Breast epithelium (tissue), 4 donors: Measurements from ENCODE around the gene PSG7. TPM values are rescaled to one million over a fixed set of nuclear protein-coding genes. Genes with fewer than 3 reads are reported as not detected.
"Not testable (repeated sequence)": the region's sequence is repeated elsewhere in the genome, so short reads cannot be mapped to it uniquely, and the experiment has no call there.

ENCODE experiments used
- DNase-seq, 2 donors: peaks; one replicate each; pipeline ENCODE4 v3.0.0-alpha.2; 2019; ENCODE audit warnings: low spot score in 2 of 2
- H3K27ac ChIP-seq, 2 donors: fragments of 200-600 bp; sonication (generic) in 1 of 2; one replicate each; pipeline ENCODE4 v1.5.1; 2016 to 2019; ENCODE audit warnings: mild to moderate bottlenecking in 1 of 2
- H3K27me3 ChIP-seq, 2 donors: fragments of 200-600 bp; sonication (generic) in 1 of 2; one replicate each; pipeline versions ENCODE4 v1.5.1 to v1.6.0; 2017 to 2019; ENCODE audit warnings: control low read depth in 1 of 2, mild to moderate bottlenecking in 1 of 2
- H3K36me3 ChIP-seq: fragments of 200-600 bp; one replicate; pipeline ENCODE4 v1.5.1; 2019
- H3K4me1 ChIP-seq, 2 donors: fragments of 200-600 bp; sonication (generic); one replicate each; pipeline ENCODE4 v1.5.1; 2016 to 2019; ENCODE audit warnings: control low read depth in 1 of 2
- H3K4me3 ChIP-seq, 3 donors: fragments of 200-600 bp; sonication (generic); 1 replicate in 2 of 3; 2 replicates in 1 of 3; pipeline ENCODE4 v1.5.1; 2016 to 2019; ENCODE audit warnings: mild to moderate bottlenecking in 3 of 3, moderate library complexity in 2 of 3
- H3K9me3 ChIP-seq, 2 donors: fragments of 200-600 bp; sonication (generic) in 1 of 2; one replicate each; pipeline ENCODE4 v1.5.1; 2016 to 2019; ENCODE audit warnings: control low read depth in 1 of 2
- intact Hi-C: fragments of 100-400 bp; cut with DNase I; formaldehyde crosslinking; loops from one replicate; pipeline ENCODE4 v1.15.1; 2023; ENCODE audit warnings: low total_unique reads
- total RNA-seq, 3 donors: library from RNA; depleted of rRNA; stranded (reverse); fragments of >200 nt; gene quantifications; one replicate each; pipeline ENCODE4 v1.1.0, GENCODE V29; 2016

PSG7 gene
- total RNA-seq, 3 donors from 2014 or later, result not detected

DNA sequence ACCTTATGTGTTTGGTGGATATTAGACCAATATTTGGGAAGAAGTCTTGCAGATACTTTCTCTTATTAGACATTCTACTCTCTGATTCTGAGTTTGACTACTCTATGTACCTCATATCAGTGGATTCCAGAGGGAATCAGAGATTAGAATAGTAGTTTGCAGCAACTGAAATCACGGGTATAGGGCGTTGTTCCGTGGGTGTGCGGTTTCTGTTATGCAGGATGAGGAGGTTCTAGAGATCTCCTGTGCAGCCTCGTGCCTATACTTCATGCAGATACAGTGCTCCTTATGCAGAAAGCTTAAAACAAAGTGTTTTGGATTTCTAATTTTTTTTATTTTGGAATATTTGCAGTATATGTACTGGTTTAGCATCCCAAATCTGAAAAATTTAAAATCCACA, 25.3 kb downstream of the PSG7 start:
- DNase-seq, H3K27me3 ChIP-seq, H3K27ac ChIP-seq, H3K9me3 ChIP-seq, H3K4me3 ChIP-seq, H3K4me1 ChIP-seq, H3K36me3 ChIP-seq, intact Hi-C loops: not testable (repeated sequence)

DNA sequence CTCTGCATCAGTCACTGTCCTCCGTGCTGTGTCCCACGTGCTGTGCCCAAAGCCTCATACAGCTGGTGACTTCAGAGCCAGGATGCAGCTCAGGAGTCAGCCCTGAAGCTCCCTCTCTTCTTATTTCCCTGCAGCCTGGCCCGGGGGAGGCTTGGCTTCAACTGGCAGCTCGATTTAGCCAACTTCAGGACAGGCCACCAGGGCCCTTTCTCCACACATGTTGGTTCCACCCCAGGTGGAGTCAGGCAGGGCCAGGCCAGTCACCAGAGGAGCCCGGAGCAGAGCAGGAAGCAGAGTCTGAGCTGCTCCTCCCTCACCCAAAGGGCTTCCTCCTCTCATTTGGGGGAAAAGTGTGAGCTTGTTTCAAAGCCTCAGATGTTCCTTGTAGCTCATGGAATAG, 30.8 kb downstream of the PSG7 start:
- H3K4me1 ChIP-seq, H3K36me3 ChIP-seq, intact Hi-C loops, H3K27ac ChIP-seq, DNase-seq, H3K27me3 ChIP-seq, H3K4me3 ChIP-seq, H3K9me3 ChIP-seq: not testable (repeated sequence)

DNA sequence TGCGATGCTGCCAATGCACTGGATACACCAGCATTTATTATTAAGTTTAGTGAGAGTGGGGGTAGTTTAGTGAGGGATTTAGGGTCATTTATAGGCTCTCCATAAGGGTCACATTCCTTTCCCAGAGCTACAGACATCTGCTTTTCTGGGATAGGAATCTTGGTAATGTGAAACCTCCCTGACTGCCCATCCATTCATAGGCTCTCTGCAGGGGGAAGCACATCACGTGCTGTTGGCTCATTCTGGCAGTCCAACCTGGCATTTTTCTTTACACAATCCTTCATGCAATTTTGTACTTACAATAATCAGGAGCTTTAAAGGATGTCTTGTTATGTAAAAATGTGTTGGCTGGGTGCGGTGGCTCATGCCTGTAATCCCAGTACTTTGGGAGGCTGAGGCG, 36.4 kb downstream of the PSG7 start:
- H3K4me3 ChIP-seq, H3K27ac ChIP-seq, H3K4me1 ChIP-seq, intact Hi-C loops, DNase-seq, H3K36me3 ChIP-seq, H3K9me3 ChIP-seq, H3K27me3 ChIP-seq: not testable (repeated sequence)

DNA sequence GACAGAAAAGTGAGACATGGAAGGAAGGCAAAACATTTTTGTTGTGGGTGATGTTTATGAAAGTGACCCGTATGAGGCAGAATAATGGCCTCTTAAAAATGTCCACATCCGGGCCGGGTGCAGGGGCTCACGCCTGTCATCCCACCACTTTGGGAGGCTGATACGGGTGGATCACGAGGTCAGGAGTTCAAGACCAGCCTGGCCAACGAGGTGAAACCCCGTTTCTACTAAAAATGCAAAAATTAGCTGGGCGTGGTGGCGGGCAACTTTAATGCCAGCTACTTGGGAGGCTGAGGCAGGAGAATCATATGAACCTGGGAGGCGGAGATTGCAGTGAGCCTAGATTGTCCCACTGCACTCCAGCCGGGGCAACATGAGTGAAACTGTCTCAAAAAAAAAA, 37.3 kb downstream of the PSG7 start:
- H3K4me3 ChIP-seq, H3K4me1 ChIP-seq, H3K9me3 ChIP-seq, H3K27me3 ChIP-seq, DNase-seq, H3K36me3 ChIP-seq, intact Hi-C loops, H3K27ac ChIP-seq: not testable (repeated sequence)

DNA sequence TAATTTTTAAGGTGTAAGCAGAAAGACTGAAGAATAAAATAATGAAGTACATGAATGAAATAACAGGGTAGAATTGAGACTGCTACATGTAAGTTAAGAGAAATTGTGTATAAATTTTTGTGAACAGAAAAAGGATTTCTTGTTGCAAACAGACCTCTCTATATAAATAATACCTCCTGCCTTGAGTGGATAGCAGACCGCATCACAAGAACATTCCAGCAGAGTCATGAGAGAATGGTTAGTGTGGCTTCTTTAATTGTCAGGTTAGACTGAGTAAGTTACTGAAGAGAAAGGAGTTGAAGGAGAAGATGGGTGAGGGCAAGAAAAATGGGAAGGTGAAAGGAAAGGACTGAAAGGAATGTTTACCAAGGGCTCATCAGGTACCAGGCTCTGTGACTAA, 37.9 kb downstream of the PSG7 start:
- H3K4me3 ChIP-seq, H3K27ac ChIP-seq, H3K36me3 ChIP-seq, H3K9me3 ChIP-seq, DNase-seq, H3K27me3 ChIP-seq, H3K4me1 ChIP-seq, intact Hi-C loops: not testable (repeated sequence)

DNA sequence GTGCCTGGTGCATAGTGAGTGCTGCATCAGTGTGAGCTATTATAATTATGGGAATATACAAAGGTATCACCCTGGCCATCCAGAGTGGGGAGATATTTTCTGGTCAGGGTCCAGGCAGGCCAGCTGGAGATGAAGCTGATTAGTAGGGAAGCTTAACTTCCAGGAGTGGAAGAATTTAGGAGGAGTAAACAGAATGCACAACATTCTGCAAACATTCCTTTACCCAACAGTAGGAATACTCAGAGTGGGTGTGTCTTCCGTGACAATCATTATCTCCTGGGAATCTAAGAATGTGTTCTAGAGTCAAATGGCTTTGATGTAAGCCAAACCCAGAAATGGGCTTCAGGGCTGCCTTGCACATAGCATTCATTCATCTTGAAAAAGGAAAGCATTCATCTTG, 38.4 kb downstream of the PSG7 start:
- H3K4me1 ChIP-seq, H3K36me3 ChIP-seq, H3K4me3 ChIP-seq, DNase-seq, H3K9me3 ChIP-seq, intact Hi-C loops, H3K27ac ChIP-seq, H3K27me3 ChIP-seq: not testable (repeated sequence)

DNA sequence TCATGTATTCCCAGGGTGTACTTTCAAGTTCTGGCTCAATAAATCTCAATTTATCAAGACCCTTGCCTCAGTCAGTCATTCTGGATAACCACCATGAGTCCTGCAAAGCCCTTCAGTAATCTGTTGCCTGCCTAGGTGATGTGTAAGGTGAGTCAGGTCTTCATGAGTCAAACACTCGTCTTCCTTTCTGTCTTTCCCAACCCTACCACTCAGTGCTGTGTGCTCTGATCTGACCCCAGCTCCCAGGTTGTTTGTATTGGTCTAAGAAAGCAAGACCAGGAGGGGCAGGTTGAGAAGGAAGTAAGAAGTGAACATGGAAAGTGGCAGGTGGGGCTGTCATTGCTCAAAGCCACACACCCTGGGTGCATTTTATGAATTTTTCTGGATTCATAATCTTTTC, 39.3 kb downstream of the PSG7 start:
- H3K4me3 ChIP-seq, H3K27me3 ChIP-seq, DNase-seq, H3K27ac ChIP-seq, H3K4me1 ChIP-seq, H3K9me3 ChIP-seq, H3K36me3 ChIP-seq, intact Hi-C loops: not testable (repeated sequence)

DNA sequence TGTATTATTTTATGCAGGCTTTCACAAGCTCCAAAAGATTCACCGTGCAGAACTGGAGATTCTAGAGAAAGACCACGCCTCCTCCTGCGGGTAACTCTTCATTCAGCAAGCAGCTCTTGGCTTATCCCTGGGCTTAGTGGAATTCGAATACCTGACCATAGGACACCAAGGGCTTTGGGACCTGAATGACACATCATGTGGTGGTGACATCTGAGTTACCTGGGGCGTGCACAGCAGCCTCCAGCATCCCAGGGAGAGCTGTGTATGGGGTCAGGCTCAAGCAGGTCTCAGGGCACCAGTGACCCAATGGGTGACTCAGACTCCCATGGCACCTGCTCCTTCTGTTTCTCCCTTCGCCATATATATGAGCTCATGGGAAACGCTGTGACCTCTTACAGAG, 46.6 kb downstream of the PSG7 start:
- DNase-seq, H3K27me3 ChIP-seq, H3K27ac ChIP-seq, intact Hi-C loops, H3K36me3 ChIP-seq, H3K4me1 ChIP-seq, H3K4me3 ChIP-seq: not testable (repeated sequence)
- H3K9me3 ChIP-seq, result peaks cover 4 to 11% of the 10 kb centered on the region in 2 donors

DNA sequence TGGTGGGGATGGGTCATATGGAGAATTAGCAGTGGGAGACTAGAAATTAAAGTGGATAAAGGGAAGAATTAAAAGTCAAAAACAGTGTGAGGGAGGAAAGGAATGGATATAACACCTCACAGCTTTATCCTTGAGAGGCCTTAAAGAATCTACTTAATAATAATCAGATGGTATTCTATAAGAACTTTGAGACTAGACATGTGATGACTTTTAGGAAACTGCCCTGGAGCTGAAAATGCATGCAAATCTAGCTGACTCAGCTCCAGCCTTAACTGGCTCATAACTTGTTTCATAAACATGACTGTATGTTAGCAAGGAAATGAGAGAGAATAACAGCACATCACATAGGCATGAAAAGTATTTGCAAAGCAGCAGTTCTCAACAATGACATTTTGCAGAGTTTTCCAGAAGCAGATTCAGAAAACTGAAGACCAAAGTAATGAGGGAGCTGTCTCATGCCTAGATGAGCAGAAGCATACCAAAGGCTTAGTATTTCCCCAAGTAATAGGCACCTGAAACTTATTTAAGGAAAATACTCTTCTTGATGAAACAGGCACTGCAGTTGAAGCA, 49.0 kb downstream of the PSG7 start:
- H3K4me3 ChIP-seq, H3K27me3 ChIP-seq, intact Hi-C loops, H3K36me3 ChIP-seq, H3K27ac ChIP-seq, DNase-seq, H3K4me1 ChIP-seq: not testable (repeated sequence)
- H3K9me3 ChIP-seq, result peaks cover 4 to 11% of the 10 kb centered on the region in 2 donors

DNA sequence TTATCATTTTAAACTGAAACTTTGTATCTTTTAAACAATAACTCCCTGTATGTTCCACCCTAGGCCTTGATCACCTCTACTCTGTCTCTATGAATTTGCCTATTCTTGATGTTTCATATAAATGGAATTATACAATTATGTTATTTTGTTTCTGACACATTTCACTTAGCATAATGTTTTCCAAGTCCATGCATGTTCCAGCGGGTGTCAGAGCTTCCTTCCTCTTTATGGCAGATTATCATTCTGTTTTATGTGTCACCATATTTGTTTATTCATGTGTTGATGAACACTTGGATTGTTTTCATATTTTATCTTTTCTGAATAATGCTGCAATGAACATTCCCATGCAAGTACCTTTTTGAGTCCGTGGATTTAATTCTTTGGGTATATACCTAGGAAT, 54.3 kb downstream of the PSG7 start:
- H3K4me1 ChIP-seq, H3K27me3 ChIP-seq, H3K27ac ChIP-seq, DNase-seq, intact Hi-C loops, H3K36me3 ChIP-seq, H3K9me3 ChIP-seq, H3K4me3 ChIP-seq: not testable (repeated sequence)

DNA sequence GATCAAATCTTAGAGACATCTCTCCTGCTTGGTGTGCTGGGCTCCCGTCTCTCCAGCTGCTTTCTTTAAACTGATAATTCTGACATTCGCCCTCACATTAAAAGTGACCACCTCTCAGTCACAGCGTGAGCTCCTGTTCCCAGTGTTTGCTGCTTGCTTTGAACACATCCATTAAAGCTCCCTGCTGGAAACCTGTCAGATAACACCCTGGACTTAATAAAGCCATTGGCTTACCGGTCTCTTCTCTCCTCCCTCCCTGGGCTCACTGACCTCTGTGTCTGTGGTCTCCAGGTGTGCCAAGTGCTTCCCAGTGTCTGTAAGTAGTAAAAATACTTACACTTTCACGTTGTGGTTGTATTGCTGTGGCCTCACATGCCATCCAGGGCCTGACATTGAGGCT, 55.0 kb downstream of the PSG7 start:
- DNase-seq, result not testable (repeated sequence)

DNA sequence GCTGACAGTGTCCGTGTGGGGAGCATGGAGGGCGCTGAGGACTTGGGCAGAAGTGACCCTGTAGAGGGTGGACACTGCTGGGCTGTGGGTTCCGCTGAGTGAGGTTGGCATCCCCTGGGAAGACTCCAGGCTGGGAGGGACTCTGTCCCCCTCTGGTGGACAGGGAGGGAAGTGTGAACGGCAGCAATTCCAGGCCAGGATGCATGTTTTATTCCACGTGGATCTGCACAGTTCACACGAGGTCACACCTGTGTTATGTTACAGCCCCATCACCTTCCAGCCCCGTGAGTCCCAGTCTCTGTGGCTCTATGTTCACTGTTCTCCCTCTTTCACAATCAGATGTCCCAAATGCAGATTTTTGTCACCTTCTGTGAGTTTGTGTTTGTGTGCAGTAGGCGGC, 55.7 kb downstream of the PSG7 start:
- H3K9me3 ChIP-seq, H3K4me3 ChIP-seq, H3K27ac ChIP-seq, H3K27me3 ChIP-seq, H3K4me1 ChIP-seq, H3K36me3 ChIP-seq, intact Hi-C loops, DNase-seq: not testable (repeated sequence)

More for the DNA sequence above, 55.0 kb downstream of the PSG7 start:
- H3K27me3 ChIP-seq, H3K4me1 ChIP-seq, H3K36me3 ChIP-seq, intact Hi-C loops, H3K9me3 ChIP-seq, H3K27ac ChIP-seq, H3K4me3 ChIP-seq: not testable (repeated sequence)

DNA sequence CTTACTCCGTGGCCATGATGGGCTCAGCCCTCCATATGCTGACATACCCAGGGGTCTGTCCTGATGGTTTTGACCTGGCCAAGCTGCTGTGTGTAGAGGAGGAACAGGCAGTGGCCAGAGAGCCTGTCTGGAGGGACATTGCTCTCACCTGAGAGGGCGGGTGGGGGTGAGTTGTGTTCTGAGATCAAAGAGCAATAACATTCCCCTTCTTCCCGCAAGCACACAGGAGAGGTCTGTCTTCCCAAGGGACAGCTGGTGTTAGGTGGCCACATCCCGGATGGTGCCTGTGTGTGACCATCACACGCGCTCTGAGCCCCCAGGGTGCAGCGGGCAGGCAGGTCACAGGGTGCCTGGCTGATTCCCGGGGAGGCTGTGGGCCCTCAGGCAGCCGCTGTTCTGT, 56.4 kb downstream of the PSG7 start:
- H3K27me3 ChIP-seq, H3K36me3 ChIP-seq, DNase-seq, H3K4me3 ChIP-seq, H3K9me3 ChIP-seq, intact Hi-C loops, H3K4me1 ChIP-seq, H3K27ac ChIP-seq: not testable (repeated sequence)
